G401 (cell line): Measurements from ENCODE around the gene SLC16A10. TPM values are rescaled to one million over a fixed set of nuclear protein-coding genes. Genes with fewer than 3 reads are reported as not detected.
"Not testable (repeated sequence)": the region's sequence is repeated elsewhere in the genome, so short reads cannot be mapped to it uniquely, and the experiment has no call there.

Experiments
- DNase-seq: peaks from one replicate; pipeline ENCODE4 v3.0.0-alpha.2; 2015; ENCODE audit warnings: low spot score
- in situ Hi-C: cut with HindIII; loops from 2 replicates; pipeline ENCODE4 v1.10.0; 2016; ENCODE audit warnings: low sequenced_read_pairs, mixed read lengths
- total RNA-seq: library from RNA; depleted of rRNA; stranded (reverse); fragments of >200 nt; shearing (Covaris generic); gene quantifications from 2 replicates; pipeline ENCODE4 v1.2.3, GENCODE V29; 2014

SLC16A10 gene
- total RNA-seq, 1 experiment from 2014 or later = 4.2 TPM

DNA sequence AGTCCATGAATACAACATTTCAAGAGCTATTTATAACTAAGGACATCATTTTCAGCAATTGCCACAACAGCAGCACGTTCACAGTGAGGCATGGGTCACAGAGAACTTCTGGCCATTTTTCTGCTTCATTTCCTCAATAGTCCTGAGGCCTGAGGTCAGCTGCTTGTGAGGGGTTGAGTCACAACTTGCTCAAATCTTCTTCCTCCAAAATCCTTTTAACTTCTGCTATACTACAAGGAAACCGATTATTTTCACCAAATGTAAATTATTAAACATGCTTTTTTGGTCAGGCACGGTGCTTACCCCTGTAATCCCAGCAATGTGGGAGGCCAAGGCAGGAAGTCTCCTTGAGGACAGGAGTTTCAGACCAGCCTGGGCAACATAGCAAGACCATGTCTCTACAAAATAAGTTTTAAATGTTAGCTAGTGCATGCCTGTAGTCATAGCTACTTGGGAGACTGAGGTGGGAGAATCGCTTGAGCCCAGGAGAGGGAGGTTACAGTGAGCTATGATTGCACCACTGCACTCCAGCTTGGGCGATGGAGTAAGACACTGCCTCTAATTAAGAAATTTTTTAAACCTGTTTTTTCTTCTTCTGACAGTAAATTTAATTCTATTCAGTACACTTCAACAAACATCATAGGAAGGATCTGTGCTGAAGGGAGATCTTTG, 11.1 kb upstream of the SLC16A10 start:
- no peak for DNase-seq
- in situ Hi-C loops = no loop called here

DNA sequence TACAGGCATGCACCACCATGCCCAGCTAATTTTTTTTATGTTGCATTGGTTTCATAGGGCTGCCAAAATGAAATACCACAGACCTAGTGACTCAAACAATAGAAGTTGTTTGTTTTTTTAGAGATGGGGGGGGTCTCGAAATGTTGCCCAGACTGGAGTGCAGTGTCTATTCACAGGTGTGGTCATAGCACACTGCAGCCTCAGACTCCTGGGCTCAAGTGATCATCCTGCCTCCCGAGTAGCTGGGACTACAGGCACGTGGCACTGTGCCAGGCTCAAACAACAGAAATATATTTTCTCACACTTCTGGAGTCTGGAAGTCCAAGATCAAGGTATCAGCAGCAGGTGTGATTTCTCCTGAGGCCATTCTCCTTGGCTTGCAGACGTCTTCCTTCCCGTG, 6.6 kb upstream of the SLC16A10 start:
- in situ Hi-C loops = no loop called here
- DNase-seq = no peak

GRCh38 chr6:111086685-111087084, 618 bp upstream of the SLC16A10 start:
- no peak for DNase-seq
- in situ Hi-C loops = no loop called here

DNA sequence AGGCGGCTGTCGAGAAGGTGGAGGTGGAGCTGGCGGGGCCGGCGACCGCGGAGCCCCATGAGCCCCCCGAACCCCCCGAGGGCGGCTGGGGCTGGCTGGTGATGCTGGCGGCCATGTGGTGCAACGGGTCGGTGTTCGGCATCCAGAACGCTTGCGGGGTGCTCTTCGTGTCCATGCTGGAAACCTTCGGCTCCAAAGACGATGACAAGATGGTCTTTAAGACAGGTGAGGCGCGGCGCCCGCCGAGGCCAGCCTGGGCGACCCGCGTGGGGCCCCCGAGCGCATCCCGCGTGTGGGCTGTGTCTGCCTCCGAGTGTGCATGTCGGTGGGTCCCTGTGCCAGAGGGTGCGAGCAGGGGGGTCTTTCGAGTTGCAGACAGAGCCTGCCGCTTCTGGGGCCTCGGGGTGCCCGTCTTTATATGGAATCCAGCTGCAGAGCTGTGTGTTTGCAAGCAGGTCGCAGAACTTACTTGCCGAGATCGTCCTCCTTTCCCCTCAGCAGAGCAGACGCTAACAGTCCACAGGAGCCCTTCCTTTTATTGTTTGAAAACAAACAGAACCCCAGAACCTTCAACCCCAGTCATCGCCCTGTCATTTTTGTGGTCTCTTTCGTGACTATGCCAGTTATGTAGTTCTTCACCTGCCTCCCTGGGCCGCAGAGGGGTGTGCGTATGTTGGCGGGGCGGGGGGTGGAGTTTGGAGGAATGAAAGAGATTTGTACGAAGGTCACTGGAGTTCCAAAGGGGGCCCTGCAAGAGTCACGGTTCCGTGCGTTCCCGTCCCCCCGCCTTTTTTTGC, 766 bp downstream of the SLC16A10 start:
- in situ Hi-C loops = no loop called here
- peak; percentile 63 for DNase-seq

GRCh38 chr6:111088668-111089003, 1.3 kb downstream of the SLC16A10 start:
- DNase-seq = no peak
- in situ Hi-C loops = no loop called here

GRCh38 chr6:111090766-111091165, 3.5 kb downstream of the SLC16A10 start:
- in situ Hi-C loops = no loop called here
- DNase-seq = peak; percentile 24

DNA sequence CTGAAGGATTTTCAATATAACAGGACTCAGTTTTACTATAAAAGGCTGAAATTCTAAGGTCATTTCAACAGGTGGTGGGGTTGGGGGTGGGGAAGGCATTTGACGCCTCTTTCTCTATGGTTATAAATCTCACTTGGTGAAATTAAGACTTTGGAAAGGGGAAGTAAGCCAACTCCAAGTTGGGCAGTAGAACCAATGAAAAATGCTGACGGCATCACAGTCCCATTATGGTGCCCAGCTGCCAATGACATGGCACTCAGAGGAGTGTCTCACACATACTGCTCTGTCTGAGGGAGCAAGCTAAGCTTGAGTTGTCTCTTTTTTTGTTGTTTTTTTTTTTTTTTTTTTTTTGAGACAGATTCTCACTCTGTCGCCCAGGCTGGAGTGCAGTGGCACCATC, 4.7 kb downstream of the SLC16A10 start:
- in situ Hi-C loops = no loop called here
- DNase-seq = no peak

DNA sequence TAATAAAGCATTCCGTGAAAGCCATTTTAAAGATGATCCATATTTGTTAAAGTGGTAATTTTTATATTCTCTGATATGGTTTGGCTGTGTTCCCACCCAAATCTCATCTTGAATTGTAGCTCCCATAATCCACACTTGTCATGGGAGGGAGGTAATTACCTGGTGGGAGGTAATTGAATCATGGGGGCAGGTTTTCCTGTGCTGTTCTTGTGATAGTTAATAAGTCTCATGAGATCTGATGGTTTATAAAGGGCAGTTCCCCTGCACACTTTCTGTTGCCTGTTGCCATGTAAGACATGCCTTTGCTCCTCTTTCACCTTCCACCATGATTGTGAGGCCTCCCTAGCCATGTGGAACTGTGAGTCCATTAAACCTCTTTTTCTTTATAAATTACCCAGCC, 8.2 kb downstream of the SLC16A10 start:
- in situ Hi-C loops, DNase-seq: not testable (repeated sequence)

DNA sequence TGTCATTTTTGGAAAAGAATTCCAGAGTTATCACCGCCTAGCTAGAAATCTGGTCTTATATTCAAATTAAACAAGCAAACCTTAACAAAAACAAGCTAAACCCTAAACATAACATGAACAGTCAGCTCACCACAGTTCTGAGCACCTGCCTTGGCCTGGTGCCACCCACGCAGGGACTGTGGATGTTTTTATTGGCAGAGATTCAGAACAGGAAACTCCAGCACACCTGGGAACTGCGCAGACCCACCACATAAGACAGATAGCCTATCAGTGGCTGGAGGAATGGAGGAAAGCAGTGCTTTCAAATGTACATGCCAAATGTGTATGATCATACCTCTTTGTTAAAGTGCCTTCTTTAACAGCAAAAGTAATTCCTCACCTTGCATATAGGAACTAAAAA, 8.9 kb downstream of the SLC16A10 start:
- no peak for DNase-seq
- in situ Hi-C loops = no loop called here

DNA sequence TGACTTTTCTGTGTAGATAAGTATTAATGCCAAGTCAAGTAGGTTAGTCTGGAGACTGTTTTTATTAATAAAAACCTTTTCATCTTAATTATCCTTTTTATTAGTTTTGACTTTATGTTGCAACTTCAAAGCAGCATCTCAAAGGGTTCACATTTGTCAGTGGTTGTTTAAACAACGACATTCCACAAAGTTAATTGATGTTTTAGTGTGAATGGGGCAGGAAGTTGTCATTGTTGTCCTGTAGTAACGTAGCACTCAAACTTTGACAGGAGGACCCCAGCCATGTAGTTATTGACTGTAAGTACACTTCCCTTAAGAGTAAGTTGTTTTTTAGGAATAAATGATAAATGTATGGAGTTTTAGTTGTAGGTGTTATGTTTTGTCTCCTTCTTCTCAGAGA, 11.3 kb downstream of the SLC16A10 start:
- DNase-seq = no peak
- in situ Hi-C loops = no loop called here

- in situ Hi-C loops = no loop called here
- no peak for DNase-seq
These were observed 14.7 kb downstream of the SLC16A10 start for GRCh38 chr6:111101987-111102386.

- in situ Hi-C loops = no loop called here
- peak; percentile 29 for DNase-seq
These were observed 18.3 kb downstream of the SLC16A10 start for GRCh38 chr6:111105578-111105977.

DNA sequence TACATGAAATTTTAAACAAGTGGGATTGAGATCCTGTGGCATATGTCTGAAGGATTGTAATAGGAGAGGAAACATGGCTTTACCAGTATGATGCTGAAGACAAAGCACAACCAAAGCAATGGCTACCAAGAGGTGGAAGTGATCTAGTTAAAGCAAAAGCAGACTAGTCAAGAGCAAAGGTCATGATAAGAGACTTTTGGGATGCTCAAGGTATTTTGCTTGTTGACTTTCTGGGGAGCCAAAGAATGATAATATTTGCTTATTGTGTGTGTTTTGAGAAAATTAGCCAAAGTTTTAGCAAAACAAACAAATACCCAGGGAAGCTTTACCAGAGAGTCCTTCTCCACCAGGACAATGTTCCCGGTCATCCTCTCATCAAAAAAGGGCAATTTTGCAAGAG, 20.3 kb downstream of the SLC16A10 start:
- in situ Hi-C loops = no loop called here
- no peak for DNase-seq

GRCh38 chr6:111110036-111110435, 22.7 kb downstream of the SLC16A10 start:
- no peak for DNase-seq
- in situ Hi-C loops = no loop called here

DNA sequence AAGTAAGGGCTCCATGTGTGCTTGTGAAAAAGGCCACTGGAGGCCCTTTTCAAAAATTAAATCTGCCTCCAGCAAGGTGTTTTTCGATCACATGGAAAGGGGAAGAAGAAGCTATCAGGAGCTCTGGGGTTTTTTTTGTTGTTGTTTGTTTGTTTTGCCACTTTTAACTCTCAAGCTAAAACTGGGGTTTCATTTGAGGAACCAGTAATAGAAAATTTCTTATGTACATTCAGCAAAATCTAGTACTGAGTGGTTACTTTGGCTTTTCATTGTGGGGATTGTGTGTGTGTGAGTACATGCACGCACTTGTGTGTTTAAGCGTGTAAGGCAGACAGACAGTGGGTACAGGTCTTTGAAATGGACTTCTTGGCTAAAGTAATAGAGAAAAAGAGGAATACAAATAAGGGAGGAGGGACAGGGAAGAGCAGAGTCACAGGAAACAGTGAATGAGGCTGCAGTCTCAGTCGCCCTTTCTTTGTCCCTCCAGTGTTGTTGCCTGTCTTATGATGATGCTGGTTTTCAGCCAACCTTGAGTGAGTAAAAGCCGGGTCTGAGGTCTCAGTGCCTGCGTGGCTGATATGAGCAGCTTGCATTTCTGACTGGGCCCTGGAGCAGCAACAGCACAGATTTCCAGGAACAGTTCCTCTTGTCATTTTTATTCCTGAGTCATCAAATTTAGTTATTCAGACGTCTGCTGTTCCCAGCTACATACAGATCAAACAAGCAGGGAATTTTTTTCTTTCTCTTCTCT, 26.2 kb downstream of the SLC16A10 start:
- DNase-seq = peak; percentile 77
- in situ Hi-C loops = no loop called here

DNA sequence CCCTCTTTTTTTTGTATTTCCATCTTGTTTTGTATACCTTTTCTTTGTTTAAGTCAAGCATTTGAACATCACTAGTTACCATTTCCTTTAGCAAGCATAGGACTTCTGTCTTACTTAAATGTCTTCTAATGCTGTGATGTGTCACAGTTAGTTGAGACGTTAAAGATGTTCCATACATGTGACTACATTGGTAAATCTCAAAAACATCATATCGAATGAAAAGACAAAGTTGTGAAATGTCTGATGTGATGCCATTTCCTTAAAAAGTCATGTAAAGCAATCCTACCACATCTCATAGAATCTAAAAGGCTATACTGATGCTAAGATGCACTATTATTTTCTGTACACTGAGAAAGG, 26.8 kb downstream of the SLC16A10 start:
- in situ Hi-C loops = no loop called here
- DNase-seq = no peak

DNA sequence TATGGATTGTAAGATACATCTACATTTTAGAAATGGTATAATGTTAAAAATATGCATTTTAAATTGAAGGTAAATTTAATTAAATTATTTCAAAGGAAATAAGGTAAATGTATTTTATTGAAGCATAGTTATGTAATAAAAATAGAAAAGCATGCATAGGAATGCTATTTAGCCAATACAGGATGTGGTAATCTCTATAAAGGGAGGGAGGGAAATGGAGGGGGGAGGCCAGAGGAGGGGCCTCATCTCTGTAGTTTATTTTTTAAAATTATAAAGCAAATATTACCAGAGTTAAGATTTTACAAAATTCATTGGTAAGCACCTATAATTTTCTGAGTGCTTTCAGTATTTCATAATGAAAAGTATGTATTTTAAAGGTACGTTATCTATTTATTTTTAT, 27.2 kb downstream of the SLC16A10 start:
- in situ Hi-C loops = no loop called here

DNA sequence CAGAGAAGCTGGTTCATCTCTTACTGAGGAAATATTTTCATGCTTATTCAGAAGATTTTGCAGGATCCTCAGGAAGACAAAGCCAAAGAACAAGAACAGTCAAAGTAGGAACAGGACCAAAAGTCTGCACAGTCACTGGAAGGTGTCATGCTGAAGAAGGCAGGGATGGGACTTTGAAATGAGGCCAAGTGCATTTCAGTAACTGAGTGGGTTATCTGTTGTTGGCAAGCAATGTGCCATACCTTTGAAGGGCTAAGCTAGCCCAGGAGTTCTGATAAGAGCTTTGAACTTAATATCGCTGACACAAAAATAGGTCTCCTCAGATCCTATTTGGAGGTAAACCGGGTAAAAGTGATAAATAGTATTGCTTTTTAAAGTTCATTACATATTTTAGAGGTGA, 31.5 kb downstream of the SLC16A10 start:
- no peak for DNase-seq
- in situ Hi-C loops = no loop called here

More for the DNA sequence above, 27.2 kb downstream of the SLC16A10 start:
- no peak for DNase-seq

- DNase-seq = no peak
- in situ Hi-C loops = no loop called here
These were observed 32.4 kb downstream of the SLC16A10 start for GRCh38 chr6:111119571-111120329.
